RWPE2 (cell line): ENCODE results near the gene VPS54.

ENCODE experiments used
- ATAC-seq: fragments of 200-7000 bp; cut with Tn5 transposase; 3 replicates; pipeline ENCODE4 v1.9.1; 2021; ENCODE audit warnings: low read depth
- DNase-seq: peaks from one replicate; pipeline ENCODE4 v3.0.0-alpha.2; 2020; ENCODE audit warnings: low spot score
- H3K27ac ChIP-seq: fragments of 450-650 bp; 2 replicates; pipeline ENCODE4 v1.5.1; 2017; ENCODE audit warnings: mild to moderate bottlenecking; ENCODE audit not compliant: poor library complexity, severe bottlenecking
- H3K27me3 ChIP-seq: fragments of 250-450 bp; sonication (Bioruptor Pico); 2 replicates; pipeline ENCODE4 v1.5.1; 2021; ENCODE audit warnings: mild to moderate bottlenecking, moderate library complexity; ENCODE audit not compliant: insufficient read depth, poor library complexity, severe bottlenecking
- H3K36me3 ChIP-seq: fragments of 250-450 bp; sonication (Bioruptor Pico); 2 replicates; pipeline ENCODE4 v1.5.1; 2020; ENCODE audit warnings: low read depth, mild to moderate bottlenecking, moderate library complexity
- H3K4me1 ChIP-seq: fragments of 250-450 bp; sonication (Bioruptor Pico); 2 replicates; pipeline ENCODE4 v1.5.1; 2021; ENCODE audit warnings: mild to moderate bottlenecking, moderate library complexity; ENCODE audit not compliant: insufficient read depth, poor library complexity, severe bottlenecking
- H3K4me3 ChIP-seq: fragments of 250-450 bp; sonication (Bioruptor Pico); 2 replicates; pipeline ENCODE4 v1.5.1; 2021; ENCODE audit warnings: mild to moderate bottlenecking, moderate library complexity; ENCODE audit not compliant: severe bottlenecking
- H3K9me3 ChIP-seq: fragments of 250-450 bp; sonication (Bioruptor Pico); 2 replicates; pipeline ENCODE4 v1.5.1; 2021; ENCODE audit warnings: mild to moderate bottlenecking, moderate library complexity; ENCODE audit not compliant: severe bottlenecking
- TF ChIP-seq, protein P1 (sequence below): fragments of 450-650 bp; IDR thresholded peaks from one replicate; pipeline ENCODE4 v1.5.1; 2017; ENCODE audit warnings: mild to moderate bottlenecking, moderate library complexity; ENCODE audit not compliant: poor library complexity, severe bottlenecking

The VPS54 gene

DNA sequence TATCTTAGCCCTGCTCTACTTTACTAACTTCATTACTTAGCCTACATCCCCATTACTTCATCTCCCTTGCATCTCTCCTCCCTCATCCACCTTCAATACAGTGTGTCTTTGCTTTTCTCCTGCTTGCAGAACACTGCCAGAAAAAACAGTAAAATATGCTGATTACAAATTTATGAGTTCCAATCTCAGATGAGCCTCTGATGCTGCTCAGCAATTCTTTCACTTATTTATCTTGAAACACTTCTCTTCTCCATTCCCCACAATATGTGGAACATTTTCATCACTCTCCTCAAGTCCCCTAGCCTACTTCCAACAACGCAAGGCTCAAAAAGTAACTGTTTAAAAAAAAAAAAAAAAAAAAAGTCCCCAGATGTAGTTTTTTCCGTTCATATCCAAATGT lies 7.1 kb downstream of the VPS54 start:
- no peaks in the 10 kb centered on the region for H3K27me3 ChIP-seq
- no peaks in the 10 kb centered on the region for H3K9me3 ChIP-seq
- DNase-seq: no peak
- H3K4me3 ChIP-seq: no peak overlapping the region
- no peak for ATAC-seq
- TF ChIP-seq, protein P1, sequence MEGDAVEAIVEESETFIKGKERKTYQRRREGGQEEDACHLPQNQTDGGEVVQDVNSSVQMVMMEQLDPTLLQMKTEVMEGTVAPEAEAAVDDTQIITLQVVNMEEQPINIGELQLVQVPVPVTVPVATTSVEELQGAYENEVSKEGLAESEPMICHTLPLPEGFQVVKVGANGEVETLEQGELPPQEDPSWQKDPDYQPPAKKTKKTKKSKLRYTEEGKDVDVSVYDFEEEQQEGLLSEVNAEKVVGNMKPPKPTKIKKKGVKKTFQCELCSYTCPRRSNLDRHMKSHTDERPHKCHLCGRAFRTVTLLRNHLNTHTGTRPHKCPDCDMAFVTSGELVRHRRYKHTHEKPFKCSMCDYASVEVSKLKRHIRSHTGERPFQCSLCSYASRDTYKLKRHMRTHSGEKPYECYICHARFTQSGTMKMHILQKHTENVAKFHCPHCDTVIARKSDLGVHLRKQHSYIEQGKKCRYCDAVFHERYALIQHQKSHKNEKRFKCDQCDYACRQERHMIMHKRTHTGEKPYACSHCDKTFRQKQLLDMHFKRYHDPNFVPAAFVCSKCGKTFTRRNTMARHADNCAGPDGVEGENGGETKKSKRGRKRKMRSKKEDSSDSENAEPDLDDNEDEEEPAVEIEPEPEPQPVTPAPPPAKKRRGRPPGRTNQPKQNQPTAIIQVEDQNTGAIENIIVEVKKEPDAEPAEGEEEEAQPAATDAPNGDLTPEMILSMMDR: no peak
- peaks cover 7% of the 10 kb centered on the region for H3K4me1 ChIP-seq
- peaks cover 4% of the 10 kb centered on the region; the same call in 1 of the 2 replicates for H3K36me3 ChIP-seq
- H3K27ac ChIP-seq: no peak overlapping the region

DNA sequence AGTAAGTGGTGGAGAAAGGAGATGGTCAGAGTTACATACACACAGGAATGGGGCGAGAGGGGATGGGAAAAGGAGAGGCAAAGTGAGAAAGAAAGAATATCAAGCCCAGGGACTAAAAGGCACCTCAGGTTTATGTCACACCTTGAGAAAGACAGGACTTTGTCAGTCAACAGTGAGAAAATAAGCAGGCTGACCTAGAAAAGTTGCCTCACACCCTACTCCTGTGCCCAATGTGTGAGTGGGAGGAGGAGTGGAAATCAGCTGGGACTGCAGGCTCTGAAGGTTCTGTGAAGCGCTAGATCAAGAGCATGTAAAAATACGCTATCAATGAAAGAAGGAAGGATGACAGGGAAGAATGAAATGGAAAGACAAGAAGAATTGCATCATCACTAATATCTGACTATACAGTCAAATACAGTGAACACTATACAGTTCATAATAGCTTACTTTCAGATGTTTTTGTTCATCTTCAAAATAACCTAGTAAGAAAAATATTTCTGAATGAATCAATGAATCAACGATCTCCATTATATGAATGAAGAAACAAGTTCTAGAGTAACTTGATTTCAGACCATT lies 10.7 kb downstream of the VPS54 start:
- no peak for ATAC-seq
- TF ChIP-seq, protein P1: no peak

DNA sequence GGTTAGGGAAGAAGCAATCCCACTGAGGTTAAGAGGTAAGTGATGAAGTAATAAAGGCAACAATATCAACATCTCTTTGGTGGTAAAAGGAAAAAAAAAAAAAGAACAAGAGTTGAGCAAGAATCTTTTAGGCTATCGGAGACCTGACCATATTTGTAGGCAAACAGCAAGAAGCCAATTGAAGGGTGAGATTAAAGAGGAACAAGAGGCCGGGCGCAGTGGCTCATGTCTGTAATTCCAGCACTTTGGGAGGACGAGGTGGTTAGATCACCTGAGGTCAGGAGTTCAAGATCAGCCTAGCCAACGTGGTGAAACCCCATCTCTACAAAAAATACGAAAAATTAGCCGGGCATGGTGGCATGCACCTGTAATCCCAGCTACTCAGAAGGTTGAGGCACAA lies 11.3 kb downstream of the VPS54 start:
- Histone ChIP-seq H3K27me3 (no peaks in the 10 kb centered on the region), H3K36me3 (peaks cover 4% of the 10 kb centered on the region; the same call in 1 of the 2 replicates), H3K9me3 (no peaks in the 10 kb centered on the region), H3K4me1 (no peaks in the 10 kb centered on the region), H3K27ac (no peak overlapping the region), H3K4me3 (no peak overlapping the region)
- TF ChIP-seq, protein P1: no peak
- ATAC-seq (no peak), DNase-seq (no peak)

More for the DNA sequence above, 10.7 kb downstream of the VPS54 start:
- Histone ChIP-seq H3K36me3 (peaks cover 4% of the 10 kb centered on the region; the same call in 1 of the 2 replicates), H3K4me1 (no peaks in the 10 kb centered on the region), H3K4me3 (no peak overlapping the region), H3K27me3 (no peaks in the 10 kb centered on the region), H3K9me3 (no peaks in the 10 kb centered on the region), H3K27ac (no peak overlapping the region)
- no peak for DNase-seq

DNA sequence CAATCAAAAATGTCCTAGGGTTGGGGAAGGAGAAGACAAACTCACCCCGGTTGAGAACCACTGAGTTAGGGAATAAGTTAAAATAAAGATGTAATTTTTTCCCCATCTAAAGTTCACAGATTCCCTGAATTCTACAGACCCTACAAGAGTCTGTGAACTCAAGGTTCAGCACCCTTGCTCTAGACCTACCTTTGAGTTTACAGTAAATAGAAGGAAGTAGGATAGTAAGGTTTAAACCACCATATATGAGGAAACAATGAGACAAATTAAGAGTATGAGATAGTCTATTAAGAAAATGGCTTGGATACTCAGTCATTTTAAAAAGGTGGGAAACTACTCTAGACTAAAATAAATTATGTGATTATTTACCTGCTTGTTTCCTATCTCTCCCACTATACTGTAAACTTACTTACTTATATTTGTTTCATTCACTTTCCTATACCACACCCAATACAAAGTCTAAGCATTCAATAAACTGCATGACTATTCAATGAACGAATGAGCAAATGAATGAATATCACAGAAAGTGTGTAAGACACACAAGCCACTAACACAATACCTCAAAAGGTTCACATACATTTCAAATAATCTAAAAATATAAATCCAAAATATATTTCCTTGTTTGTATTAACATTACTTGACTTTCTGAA lies 13.4 kb downstream of the VPS54 start:
- Histone ChIP-seq H3K4me3 (no peak overlapping the region), H3K27me3 (no peaks in the 10 kb centered on the region), H3K4me1 (no peaks in the 10 kb centered on the region), H3K27ac (no peak overlapping the region), H3K9me3 (no peaks in the 10 kb centered on the region), H3K36me3 (0 out of 2 replicates have a peak, but pooled peaks cover 4% of the 10 kb centered on the region)
- no peak for DNase-seq
- ATAC-seq: no peak
- TF ChIP-seq, protein P1: no peak

DNA sequence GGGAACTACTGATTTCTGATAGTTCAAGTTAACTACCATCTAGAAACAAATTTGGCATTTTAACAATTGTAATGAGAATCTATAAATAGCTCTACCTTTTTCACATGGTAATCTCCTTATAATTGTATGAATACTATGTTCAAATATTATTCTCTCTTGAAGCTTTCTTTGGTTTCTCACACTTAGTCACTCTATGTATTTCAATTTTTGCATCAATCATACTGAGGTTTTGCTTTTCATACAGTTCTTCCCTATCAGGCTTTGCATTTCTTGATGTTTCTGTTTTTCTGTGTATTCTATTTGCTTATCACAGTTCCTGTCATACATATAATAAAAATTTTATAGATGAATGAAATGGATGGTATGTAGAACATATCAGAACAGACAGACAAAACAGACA lies 16.0 kb downstream of the VPS54 start:
- Histone ChIP-seq H3K27me3 (no peaks in the 10 kb centered on the region), H3K27ac (no peak overlapping the region), H3K36me3 (no peaks in the 10 kb centered on the region; the same call in 1 of the 2 replicates), H3K4me1 (no peaks in the 10 kb centered on the region), H3K4me3 (no peak overlapping the region), H3K9me3 (peaks cover 5% of the 10 kb centered on the region)
- DNase-seq: no peak
- TF ChIP-seq, protein P1: no peak
- no peak for ATAC-seq
